ENCODE results near the gene TENT4B. TPM values are rescaled to one million over a fixed set of nuclear protein-coding genes. Genes with fewer than 3 reads are reported as not detected.
A peak's percentile ranks its signal among the peaks of the same experiment; 100 is the strongest.
"Not testable (repeated sequence)": the region's sequence is repeated elsewhere in the genome, so short reads cannot be mapped to it uniquely, and the experiment has no call there.

TENT4B gene
- total RNA-seq, 1 donor from 2014 or later = 16.8 TPM

- H3K4me3 Mint-ChIP-seq (ENCODE audit: low read depth) = no peak overlapping the region
- no peaks in the 10 kb centered on the region for H3K9me3 Mint-ChIP-seq
- no peaks in the 10 kb centered on the region for H3K27me3 Mint-ChIP-seq (ENCODE audit: low read depth)
- no peak for DNase-seq (ENCODE audit: low spot score)
- H3K27ac Mint-ChIP-seq = no peak overlapping the region
- peaks cover 14% of the 10 kb centered on the region for H3K36me3 Mint-ChIP-seq (ENCODE audit: low read depth)
- intact Hi-C loops (cut with micrococcal nuclease) = no loop called here
- peaks cover 47% of the 10 kb centered on the region for H3K4me1 Mint-ChIP-seq (ENCODE audit: low read depth)
Measured at GRCh38 chr16:50165473-50165872, 12.4 kb downstream of the TENT4B start.

DNA sequence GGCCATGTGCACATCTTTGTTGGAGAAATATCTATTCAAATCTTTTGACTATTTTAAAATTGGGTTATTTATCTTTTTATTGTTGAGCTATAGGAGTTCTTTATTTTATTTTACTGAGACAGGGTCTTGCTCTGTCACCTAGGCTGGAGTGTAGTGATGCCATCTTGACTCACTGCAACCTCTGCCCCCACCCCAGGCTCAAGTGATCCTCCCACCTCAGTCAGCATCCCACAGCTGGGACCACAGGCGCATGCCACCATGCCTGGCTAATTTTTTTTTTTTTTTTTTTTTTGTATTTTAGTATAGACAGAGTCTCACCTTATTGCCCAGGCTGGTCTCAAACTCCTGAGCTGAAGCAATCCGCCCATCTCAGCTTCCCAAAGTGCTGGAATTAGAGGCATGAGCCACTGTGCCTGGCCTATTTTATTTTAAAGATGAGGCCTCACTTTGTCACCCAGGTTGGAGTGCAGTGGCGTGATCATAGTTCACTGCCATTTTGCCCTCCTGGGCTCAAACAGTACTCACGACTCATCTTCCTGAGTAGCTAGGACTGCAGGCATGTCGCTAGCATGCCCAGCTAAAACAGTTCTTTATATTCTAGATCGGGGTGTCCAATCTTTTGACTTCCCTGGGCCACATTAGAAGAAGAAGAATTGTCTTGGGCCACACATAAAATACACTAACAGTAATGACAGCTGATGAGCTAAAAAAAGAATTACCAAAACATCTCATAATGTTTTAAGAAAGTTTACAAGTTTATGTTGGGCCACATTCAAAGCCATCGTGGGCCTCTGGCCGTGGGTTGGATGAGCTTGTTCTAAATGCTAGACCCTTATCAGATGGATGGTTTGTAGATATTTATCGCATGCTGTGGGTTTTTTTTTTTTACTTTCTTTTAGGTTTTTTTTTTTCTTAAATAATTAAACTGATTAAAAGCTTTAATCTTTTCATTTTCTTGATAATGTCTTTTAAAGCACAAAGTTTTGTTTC, 13.7 kb downstream of the TENT4B start:
- Mint-ChIP-seq H3K9me3 (no peaks in the 10 kb centered on the region), H3K36me3 (ENCODE audit: low read depth) (peaks cover 12% of the 10 kb centered on the region), H3K4me3 (ENCODE audit: low read depth) (peak overlapping the region; percentile 28), H3K27me3 (ENCODE audit: low read depth) (no peaks in the 10 kb centered on the region), H3K27ac (peak overlapping the region; percentile 86), H3K4me1 (ENCODE audit: low read depth) (peaks cover 48% of the 10 kb centered on the region)
- DNase-seq (ENCODE audit: low spot score) = no peak
- intact Hi-C loops (cut with micrococcal nuclease) = loop anchor here (2.0 kb wide), 1 partner anchor 14 kb away; the partner anchor contains the start of gene TENT4B

GRCh38 chr16:50167556-50167955, 14.4 kb downstream of the TENT4B start:
- H3K27ac Mint-ChIP-seq = peak overlapping the region; percentile 77
- intact Hi-C loops (cut with micrococcal nuclease) = loop anchor here (2.0 kb wide), 1 partner anchor 15 kb away; the partner anchor contains the start of gene TENT4B
- no peaks in the 10 kb centered on the region for H3K27me3 Mint-ChIP-seq (ENCODE audit: low read depth)
- H3K9me3 Mint-ChIP-seq = no peaks in the 10 kb centered on the region
- peaks cover 11% of the 10 kb centered on the region for H3K36me3 Mint-ChIP-seq (ENCODE audit: low read depth)
- H3K4me1 Mint-ChIP-seq (ENCODE audit: low read depth) = peaks cover 49% of the 10 kb centered on the region
- DNase-seq (ENCODE audit: low spot score) = no peak
- H3K4me3 Mint-ChIP-seq (ENCODE audit: low read depth) = peak overlapping the region; percentile 43

- Mint-ChIP-seq H3K9me3 (no peaks in the 10 kb centered on the region), H3K4me3 (ENCODE audit: low read depth) (no peak overlapping the region), H3K27ac (no peak overlapping the region), H3K4me1 (ENCODE audit: low read depth) (peaks cover 53% of the 10 kb centered on the region), H3K36me3 (ENCODE audit: low read depth) (peaks cover 8% of the 10 kb centered on the region), H3K27me3 (ENCODE audit: low read depth) (no peaks in the 10 kb centered on the region)
- intact Hi-C loops (cut with micrococcal nuclease) = no loop called here
- DNase-seq (ENCODE audit: low spot score) = no peak
Measured at GRCh38 chr16:50169555-50170096, 16.5 kb downstream of the TENT4B start.

DNA sequence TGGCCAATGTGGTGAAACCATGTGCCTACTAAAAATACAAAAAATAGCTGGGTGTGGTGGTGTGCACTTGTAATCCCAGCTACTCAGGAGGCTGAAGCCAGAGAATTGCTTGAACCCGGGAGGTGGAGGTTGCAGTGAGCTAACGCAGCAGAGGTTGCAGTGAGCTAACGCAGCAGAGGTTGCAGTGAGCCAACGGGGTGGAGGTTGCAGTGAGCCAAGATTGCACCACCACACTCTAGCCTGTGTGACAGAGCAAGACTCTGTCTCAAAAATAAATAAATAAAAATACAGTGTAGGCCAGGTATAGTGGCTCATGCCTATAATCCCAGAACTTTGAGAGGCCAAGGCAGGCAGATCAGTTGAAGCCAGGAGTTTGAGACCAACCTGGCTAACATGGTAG, 18.7 kb downstream of the TENT4B start:
- H3K27me3 Mint-ChIP-seq (ENCODE audit: low read depth); H3K36me3 Mint-ChIP-seq (ENCODE audit: low read depth); intact Hi-C loops (cut with micrococcal nuclease); H3K9me3 Mint-ChIP-seq; H3K27ac Mint-ChIP-seq; H3K4me3 Mint-ChIP-seq (ENCODE audit: low read depth); DNase-seq (ENCODE audit: low spot score): not testable (repeated sequence)
- peaks cover 50% of the 10 kb centered on the region for H3K4me1 Mint-ChIP-seq (ENCODE audit: low read depth)

GRCh38 chr16:50172195-50172922, 19.3 kb downstream of the TENT4B start:
- H3K36me3 Mint-ChIP-seq (ENCODE audit: low read depth) = peaks cover 4% of the 10 kb centered on the region
- H3K4me1 Mint-ChIP-seq (ENCODE audit: low read depth) = peaks cover 50% of the 10 kb centered on the region
- DNase-seq (ENCODE audit: low spot score) = no peak
- no peaks in the 10 kb centered on the region for H3K27me3 Mint-ChIP-seq (ENCODE audit: low read depth)
- H3K27ac Mint-ChIP-seq = no peak overlapping the region
- intact Hi-C loops (cut with micrococcal nuclease) = no loop called here
- no peaks in the 10 kb centered on the region for H3K9me3 Mint-ChIP-seq
- no peak overlapping the region for H3K4me3 Mint-ChIP-seq (ENCODE audit: low read depth)

- Mint-ChIP-seq H3K36me3 (ENCODE audit: low read depth) (peaks cover 4% of the 10 kb centered on the region), H3K9me3 (no peaks in the 10 kb centered on the region), H3K4me1 (ENCODE audit: low read depth) (peaks cover 54% of the 10 kb centered on the region), H3K27ac (no peak overlapping the region), H3K27me3 (ENCODE audit: low read depth) (no peaks in the 10 kb centered on the region), H3K4me3 (ENCODE audit: low read depth) (no peak overlapping the region)
- DNase-seq (ENCODE audit: low spot score) = no peak
- intact Hi-C loops (cut with micrococcal nuclease) = no loop called here
Measured at GRCh38 chr16:50173316-50173715, 20.2 kb downstream of the TENT4B start.

GRCh38 chr16:50178491-50178941, 25.4 kb downstream of the TENT4B start:
- Mint-ChIP-seq H3K9me3 (no peaks in the 10 kb centered on the region), H3K27me3 (ENCODE audit: low read depth) (no peaks in the 10 kb centered on the region), H3K36me3 (ENCODE audit: low read depth) (peaks cover 3% of the 10 kb centered on the region), H3K27ac (no peak overlapping the region), H3K4me3 (ENCODE audit: low read depth) (no peak overlapping the region), H3K4me1 (ENCODE audit: low read depth) (peaks cover 25% of the 10 kb centered on the region)
- no peak for DNase-seq (ENCODE audit: low spot score)
- intact Hi-C loops (cut with micrococcal nuclease) = no loop called here

DNA sequence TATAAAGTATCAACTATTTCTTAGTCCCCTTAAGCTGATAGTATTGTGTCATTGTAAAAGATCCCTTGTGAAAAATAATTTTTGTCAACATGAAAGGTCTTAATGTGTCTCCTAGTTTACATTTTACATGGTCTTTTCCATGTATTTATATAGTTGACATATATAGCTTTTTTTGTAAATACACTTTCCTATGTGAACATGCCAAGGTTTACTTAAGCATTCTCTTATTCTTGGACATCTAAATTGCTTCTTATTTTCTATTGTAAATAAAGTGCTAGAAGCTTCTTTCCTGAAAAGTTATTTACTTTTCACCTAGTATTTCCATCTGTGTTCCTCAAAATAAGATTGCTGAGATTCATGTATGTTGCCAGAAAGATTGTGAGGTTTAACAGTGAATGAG, 29.3 kb downstream of the TENT4B start:
- DNase-seq (ENCODE audit: low spot score) = no peak
- no peak overlapping the region for H3K27ac Mint-ChIP-seq
- intact Hi-C loops (cut with micrococcal nuclease) = no loop called here
- H3K4me1 Mint-ChIP-seq (ENCODE audit: low read depth) = peaks cover 19% of the 10 kb centered on the region
- H3K27me3 Mint-ChIP-seq (ENCODE audit: low read depth) = no peaks in the 10 kb centered on the region
- H3K4me3 Mint-ChIP-seq (ENCODE audit: low read depth) = no peak overlapping the region
- H3K36me3 Mint-ChIP-seq (ENCODE audit: low read depth) = peaks cover 3% of the 10 kb centered on the region
- no peaks in the 10 kb centered on the region for H3K9me3 Mint-ChIP-seq

GRCh38 chr16:50183316-50183715, 30.2 kb downstream of the TENT4B start:
- Mint-ChIP-seq H3K4me1 (ENCODE audit: low read depth) (peaks cover 12% of the 10 kb centered on the region), H3K4me3 (ENCODE audit: low read depth) (no peak overlapping the region), H3K9me3 (no peaks in the 10 kb centered on the region), H3K27me3 (ENCODE audit: low read depth) (no peaks in the 10 kb centered on the region), H3K36me3 (ENCODE audit: low read depth) (peaks cover 3% of the 10 kb centered on the region), H3K27ac (no peak overlapping the region)
- DNase-seq (ENCODE audit: low spot score) = no peak
- intact Hi-C loops (cut with micrococcal nuclease) = no loop called here

- no peaks in the 10 kb centered on the region for H3K36me3 Mint-ChIP-seq (ENCODE audit: low read depth)
- H3K4me3 Mint-ChIP-seq (ENCODE audit: low read depth) = no peak overlapping the region
- no peaks in the 10 kb centered on the region for H3K9me3 Mint-ChIP-seq
- peaks cover 7% of the 10 kb centered on the region for H3K4me1 Mint-ChIP-seq (ENCODE audit: low read depth)
- H3K27ac Mint-ChIP-seq = no peak overlapping the region
- no peak for DNase-seq (ENCODE audit: low spot score)
- no peaks in the 10 kb centered on the region for H3K27me3 Mint-ChIP-seq (ENCODE audit: low read depth)
- intact Hi-C loops (cut with micrococcal nuclease) = no loop called here
Measured at GRCh38 chr16:50185005-50185505, 31.9 kb downstream of the TENT4B start.

DNA sequence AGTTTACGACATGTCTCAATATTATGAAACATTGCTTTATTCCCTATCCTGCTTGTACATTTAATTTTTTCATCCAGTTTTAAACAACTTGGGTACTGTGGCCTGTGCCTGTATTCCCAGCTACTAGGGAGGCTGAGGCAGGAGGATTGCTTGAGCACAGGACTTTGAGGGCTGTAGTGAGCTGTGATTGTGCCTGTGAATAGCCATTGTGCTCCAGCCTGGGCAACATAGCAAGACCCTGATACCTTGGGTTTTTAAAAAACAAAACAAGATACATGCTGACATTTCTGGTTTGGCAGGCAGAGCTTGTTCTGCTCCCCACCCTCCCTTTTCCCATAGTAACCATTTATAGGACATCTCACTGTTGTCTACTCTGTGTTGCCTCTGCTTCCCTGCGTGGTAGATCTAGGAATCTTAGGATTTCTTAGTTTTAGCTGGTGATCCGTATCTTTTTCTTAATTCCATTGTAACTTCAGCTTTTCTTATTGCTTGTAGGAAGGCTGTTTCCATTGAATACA, 35.6 kb downstream of the TENT4B start:
- intact Hi-C loops (cut with micrococcal nuclease) = no loop called here
- H3K9me3 Mint-ChIP-seq = no peaks in the 10 kb centered on the region
- no peak for DNase-seq (ENCODE audit: low spot score)
- H3K4me1 Mint-ChIP-seq (ENCODE audit: low read depth) = peaks cover 7% of the 10 kb centered on the region
- H3K27ac Mint-ChIP-seq = no peak overlapping the region
- no peaks in the 10 kb centered on the region for H3K36me3 Mint-ChIP-seq (ENCODE audit: low read depth)
- H3K27me3 Mint-ChIP-seq (ENCODE audit: low read depth) = no peaks in the 10 kb centered on the region
- H3K4me3 Mint-ChIP-seq (ENCODE audit: low read depth) = no peak overlapping the region

Data from activated T-helper 2 cell treated with anti-CD3 and anti-CD28 coated beads, Interferon-gamma antibody, Interleukin-2, Interleukin-4, amounts not matched to agents 10 μg/mL and 5 μg/mL and 100 μg/mL, durations not matched to agents 14 hours and 24 hours and 36 hours (primary cell).